Measurements from ENCODE around the gene SOX13.

- TF ChIP-seq CTCF (IDR thresholded peaks at IDR 0.05 in 4 of 5, conservative IDR thresholded peaks at IDR 0.05 in 1 of 5): no peak
- TF ChIP-seq POLR2A (IDR thresholded peaks at IDR 0.05): no peak
Observed at GRCh38 chr1:204067935-204068334, 5.0 kb upstream of the SOX13 start.

Data from gastrocnemius medialis (tissue), 4 donors.